ENCODE results near the gene RDH8.

DNA sequence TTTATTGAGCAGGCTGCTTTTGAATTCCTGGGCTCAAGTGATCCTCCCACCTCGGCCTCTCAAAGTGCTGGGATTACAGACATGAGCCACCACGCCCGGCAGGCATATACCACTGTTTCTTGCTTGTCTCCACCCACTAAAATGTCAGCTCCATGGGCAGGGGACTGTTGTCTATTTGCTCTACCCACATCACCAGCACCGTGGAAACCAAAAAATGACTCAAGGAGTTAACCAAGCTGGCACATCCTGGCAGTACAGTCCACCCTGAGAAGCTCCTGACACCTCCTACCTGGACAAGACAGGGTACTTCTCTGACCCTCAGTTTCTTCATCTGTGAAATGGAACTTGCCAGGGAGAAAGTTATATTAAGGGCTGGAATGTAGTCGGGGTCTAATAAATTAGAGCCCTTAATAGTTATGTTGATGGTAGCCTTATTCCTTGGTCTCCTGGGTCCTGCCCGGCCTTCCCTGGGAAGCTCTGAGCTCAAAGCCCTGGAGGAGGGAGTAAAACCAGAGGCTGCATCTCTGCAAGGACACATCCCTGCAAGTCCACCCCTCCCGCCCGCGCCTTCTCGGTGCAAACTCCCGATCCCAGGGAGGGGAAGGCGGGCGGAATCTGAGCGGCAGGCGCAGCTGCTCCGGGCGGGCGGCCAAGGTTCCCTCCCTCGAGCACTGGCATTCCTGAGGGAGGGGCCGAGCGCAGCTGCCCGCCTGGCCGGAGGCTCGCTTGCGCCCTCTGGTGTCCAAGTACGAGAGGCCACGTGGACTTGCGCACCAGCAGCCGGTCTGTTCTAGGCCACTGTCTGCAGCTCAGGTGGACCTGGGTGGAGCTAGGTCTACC lies 14.1 kb downstream of the RDH8 start:
- TF ChIP-seq, protein P1, sequence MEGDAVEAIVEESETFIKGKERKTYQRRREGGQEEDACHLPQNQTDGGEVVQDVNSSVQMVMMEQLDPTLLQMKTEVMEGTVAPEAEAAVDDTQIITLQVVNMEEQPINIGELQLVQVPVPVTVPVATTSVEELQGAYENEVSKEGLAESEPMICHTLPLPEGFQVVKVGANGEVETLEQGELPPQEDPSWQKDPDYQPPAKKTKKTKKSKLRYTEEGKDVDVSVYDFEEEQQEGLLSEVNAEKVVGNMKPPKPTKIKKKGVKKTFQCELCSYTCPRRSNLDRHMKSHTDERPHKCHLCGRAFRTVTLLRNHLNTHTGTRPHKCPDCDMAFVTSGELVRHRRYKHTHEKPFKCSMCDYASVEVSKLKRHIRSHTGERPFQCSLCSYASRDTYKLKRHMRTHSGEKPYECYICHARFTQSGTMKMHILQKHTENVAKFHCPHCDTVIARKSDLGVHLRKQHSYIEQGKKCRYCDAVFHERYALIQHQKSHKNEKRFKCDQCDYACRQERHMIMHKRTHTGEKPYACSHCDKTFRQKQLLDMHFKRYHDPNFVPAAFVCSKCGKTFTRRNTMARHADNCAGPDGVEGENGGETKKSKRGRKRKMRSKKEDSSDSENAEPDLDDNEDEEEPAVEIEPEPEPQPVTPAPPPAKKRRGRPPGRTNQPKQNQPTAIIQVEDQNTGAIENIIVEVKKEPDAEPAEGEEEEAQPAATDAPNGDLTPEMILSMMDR (IDR thresholded peaks at IDR 0.05; ENCODE audit: poor library complexity): peak; percentile 86
- TF ChIP-seq EZH2phosphoT487 (IDR thresholded peaks at IDR 0.05; ENCODE audit: low read depth, severe bottlenecking, unreplicated experiment): no peak
